CD14-positive monocyte (primary cell): ENCODE data around the gene NUDT22. TPM values are rescaled to one million over a fixed set of nuclear protein-coding genes. Genes with fewer than 3 reads are reported as not detected.

Experiments used
- DNase-seq, 3 donors: peaks; one replicate each; pipeline ENCODE4 v3.0.0-alpha.2; 2011 to 2022
- H2AFZ ChIP-seq: 2 replicates; pipeline ENCODE4 v1.6.0; 2012; ENCODE audit warnings: mild to moderate bottlenecking, low read depth, low read length, inconsistent platforms; ENCODE audit not compliant: insufficient read depth, poor library complexity, severe bottlenecking
- H3K27ac ChIP-seq, 2 donors: 1 replicate in 1 of 2; 2 replicates in 1 of 2; pipeline ENCODE4 v1.5.1; 2012 to 2013; ENCODE audit warnings: low read length in 2 of 2, control low read depth in 1 of 2, inconsistent platforms in 1 of 2, low read depth in 1 of 2, mild to moderate bottlenecking in 1 of 2
- H3K27me3 ChIP-seq, 2 donors: one replicate each; pipeline versions ENCODE4 v1.6.0 to v1.6.1; 2011 to 2013; ENCODE audit warnings: low read length in 2 of 2; ENCODE audit not compliant: control insufficient read depth in 2 of 2, insufficient read depth in 2 of 2
- H3K36me3 ChIP-seq, 2 donors: replicated peaks in 1 of 2; 1 replicate in 1 of 2; 2 replicates in 1 of 2; pipeline versions ENCODE4 v1.5.1 to v1.6.1; 2012 to 2013; ENCODE audit warnings: low read length in 2 of 2, control low read depth in 1 of 2, inconsistent platforms in 1 of 2, mild to moderate bottlenecking in 1 of 2; ENCODE audit not compliant: insufficient read depth in 2 of 2, control insufficient read depth in 1 of 2
- H3K4me1 ChIP-seq, 2 donors: 1 replicate in 1 of 2; 2 replicates in 1 of 2; pipeline versions ENCODE4 v1.5.1 to v1.6.1; 2012 to 2013; ENCODE audit warnings: low read length in 2 of 2, control low read depth in 1 of 2, inconsistent platforms in 1 of 2, mild to moderate bottlenecking in 1 of 2, moderate library complexity in 1 of 2; ENCODE audit not compliant: insufficient read depth in 2 of 2, control insufficient read depth in 1 of 2
- H3K4me2 ChIP-seq: replicated peaks from 2 replicates; pipeline ENCODE3; 2012; ENCODE audit warnings: low read length, moderate library complexity, mild to moderate bottlenecking; ENCODE audit not compliant: poor library complexity, severe bottlenecking; ENCODE audit errors: extremely low read depth
- H3K4me3 ChIP-seq, 3 experiments: fragments of 200-600 bp in 1 of 3; sonication (generic) in 1 of 3; replicated peaks in 1 of 3; 1 replicate in 2 of 3; 2 replicates in 1 of 3; pipeline ENCODE4 v1.5.1; 2011 to 2013; ENCODE audit warnings: low read length in 3 of 3, mild to moderate bottlenecking in 3 of 3, control low read depth in 2 of 3, low read depth in 2 of 3, inconsistent platforms in 1 of 3, moderate library complexity in 1 of 3
- H3K79me2 ChIP-seq: 2 replicates; pipeline ENCODE4 v1.6.0; 2012; ENCODE audit warnings: mild to moderate bottlenecking, control low read depth, inconsistent platforms, low read length, moderate library complexity; ENCODE audit not compliant: insufficient read depth
- H3K9ac ChIP-seq: 2 replicates; pipeline ENCODE4 v1.6.0; 2017; ENCODE audit warnings: low read length, mild to moderate bottlenecking; ENCODE audit not compliant: insufficient read depth, poor library complexity, severe bottlenecking
- H3K9me3 ChIP-seq, 2 donors: replicated peaks in 1 of 2; 1 replicate in 1 of 2; 2 replicates in 1 of 2; pipeline versions ENCODE4 v1.5.1 to v1.6.1; 2012 to 2013; ENCODE audit warnings: low read length in 2 of 2, control low read depth in 1 of 2; ENCODE audit not compliant: control insufficient read depth in 1 of 2, insufficient read depth in 1 of 2
- H4K20me1 ChIP-seq: 2 replicates; pipeline ENCODE4 v1.6.0; 2012; ENCODE audit warnings: mild to moderate bottlenecking, low read length, control low read depth, moderate library complexity; ENCODE audit not compliant: insufficient read depth
- H3K27ac Mint-ChIP-seq, 7 donors: one replicate each; pipeline ENCODE4 v1.8.0; 2020; ENCODE audit warnings: mild to moderate bottlenecking in 7 of 7, mixed read lengths in 7 of 7, moderate library complexity in 6 of 7, inconsistent platforms in 2 of 7
- H3K27me3 Mint-ChIP-seq, 3 donors: one replicate each; pipeline ENCODE4 v1.8.0; 2021 to 2022; ENCODE audit warnings: low read depth in 3 of 3, mild to moderate bottlenecking in 3 of 3, mixed read lengths in 3 of 3, moderate library complexity in 3 of 3, inconsistent platforms in 1 of 3
- H3K36me3 Mint-ChIP-seq, 2 donors: one replicate each; pipeline ENCODE4 v1.8.0; 2020; ENCODE audit warnings: mixed read lengths in 2 of 2, inconsistent platforms in 1 of 2, mild to moderate bottlenecking in 1 of 2
- H3K4me1 Mint-ChIP-seq: one replicate; pipeline ENCODE4 v1.8.0; 2020; ENCODE audit warnings: mild to moderate bottlenecking, mixed read lengths
- H3K4me3 Mint-ChIP-seq, 2 donors: one replicate each; pipeline ENCODE4 v1.8.0; 2020; ENCODE audit warnings: mild to moderate bottlenecking in 2 of 2, mixed read lengths in 2 of 2, moderate library complexity in 1 of 2
- H3K9me3 Mint-ChIP-seq, 7 donors: one replicate each; pipeline ENCODE4 v1.8.0; 2020 to 2022; ENCODE audit warnings: mixed read lengths in 7 of 7, mild to moderate bottlenecking in 6 of 7, moderate library complexity in 6 of 7, inconsistent platforms in 2 of 7
- WGBS: methylation state at CpG from one replicate; pipeline ENCODE4 v1.1.5; 2013; ENCODE audit warnings: missing lambda C conversion rate; ENCODE audit not compliant: insufficient coverage; 5-methylcytosine and 5-hydroxymethylcytosine counted together
- intact Hi-C, 2 donors: fragments of 100-400 bp; cut with micrococcal nuclease; formaldehyde crosslinking; loops; one replicate each; pipeline versions ENCODE4 v1.15.0 to v1.15.1; 2023
- polyA plus RNA-seq, 3 donors: library from polyadenylated mRNA; depleted of rRNA in 1 of 3; unstranded in 2 of 3; stranded (reverse) in 1 of 3; fragments of 300-500 nt in 2 of 3; fragments of >200 nt in 1 of 3; fragmentation: Illumina TruSeq in 2 of 3; gene quantifications; 1 replicate in 2 of 3; 2 replicates in 1 of 3; pipeline ENCODE4 v1.2.3, GENCODE V29; 2012 to 2021
- TF ChIP-seq, protein P1 (sequence below): fragments of 200-600 bp; IDR thresholded peaks from one replicate; pipeline ENCODE4 v1.8.0; 2022; ENCODE audit warnings: antibody characterized with exemption, mild to moderate bottlenecking

Gene NUDT22
- polyA plus RNA-seq, 3 donors, result 47.9 to 86.1 (median 56.1) TPM

GRCh38 chr11:64178203-64178602 lies 47.9 kb upstream of the NUDT22 start:
- DNase-seq, result no peak
- Histone ChIP-seq H3K27ac (no peak overlapping the region), H3K4me3 (no peak overlapping the region), H3K9ac (no peak overlapping the region), H3K79me2 (peaks cover 1% of the 10 kb centered on the region), H3K36me3 (no peaks in the 10 kb centered on the region), H4K20me1 (no peaks in the 10 kb centered on the region), H3K4me1 (peaks cover 12 to 20% of the 10 kb centered on the region in 2 donors), H3K27me3 (no peaks in the 10 kb centered on the region), H3K4me2 (no peak overlapping the region), H2AFZ (no peak overlapping the region), H3K9me3 (peaks cover 0 to 7% of the 10 kb centered on the region in 2 donors)
- intact Hi-C loops, result no loop called here
- Mint-ChIP-seq H3K27me3 (peaks cover 0 to 6% (median 0%) of the 10 kb centered on the region in 3 donors), H3K4me1 (peaks cover 32% of the 10 kb centered on the region), H3K36me3 (peaks cover 0 to 3% of the 10 kb centered on the region in 2 donors), H3K9me3 (peaks cover 0 to 7% (median 3%) of the 10 kb centered on the region in 7 donors), H3K27ac (no peak overlapping the region), H3K4me3 (no peak overlapping the region)
- TF ChIP-seq, protein P1, sequence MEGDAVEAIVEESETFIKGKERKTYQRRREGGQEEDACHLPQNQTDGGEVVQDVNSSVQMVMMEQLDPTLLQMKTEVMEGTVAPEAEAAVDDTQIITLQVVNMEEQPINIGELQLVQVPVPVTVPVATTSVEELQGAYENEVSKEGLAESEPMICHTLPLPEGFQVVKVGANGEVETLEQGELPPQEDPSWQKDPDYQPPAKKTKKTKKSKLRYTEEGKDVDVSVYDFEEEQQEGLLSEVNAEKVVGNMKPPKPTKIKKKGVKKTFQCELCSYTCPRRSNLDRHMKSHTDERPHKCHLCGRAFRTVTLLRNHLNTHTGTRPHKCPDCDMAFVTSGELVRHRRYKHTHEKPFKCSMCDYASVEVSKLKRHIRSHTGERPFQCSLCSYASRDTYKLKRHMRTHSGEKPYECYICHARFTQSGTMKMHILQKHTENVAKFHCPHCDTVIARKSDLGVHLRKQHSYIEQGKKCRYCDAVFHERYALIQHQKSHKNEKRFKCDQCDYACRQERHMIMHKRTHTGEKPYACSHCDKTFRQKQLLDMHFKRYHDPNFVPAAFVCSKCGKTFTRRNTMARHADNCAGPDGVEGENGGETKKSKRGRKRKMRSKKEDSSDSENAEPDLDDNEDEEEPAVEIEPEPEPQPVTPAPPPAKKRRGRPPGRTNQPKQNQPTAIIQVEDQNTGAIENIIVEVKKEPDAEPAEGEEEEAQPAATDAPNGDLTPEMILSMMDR, result no peak
- no CpG with 5 or more reads among the region's 1 CpG for WGBS

DNA sequence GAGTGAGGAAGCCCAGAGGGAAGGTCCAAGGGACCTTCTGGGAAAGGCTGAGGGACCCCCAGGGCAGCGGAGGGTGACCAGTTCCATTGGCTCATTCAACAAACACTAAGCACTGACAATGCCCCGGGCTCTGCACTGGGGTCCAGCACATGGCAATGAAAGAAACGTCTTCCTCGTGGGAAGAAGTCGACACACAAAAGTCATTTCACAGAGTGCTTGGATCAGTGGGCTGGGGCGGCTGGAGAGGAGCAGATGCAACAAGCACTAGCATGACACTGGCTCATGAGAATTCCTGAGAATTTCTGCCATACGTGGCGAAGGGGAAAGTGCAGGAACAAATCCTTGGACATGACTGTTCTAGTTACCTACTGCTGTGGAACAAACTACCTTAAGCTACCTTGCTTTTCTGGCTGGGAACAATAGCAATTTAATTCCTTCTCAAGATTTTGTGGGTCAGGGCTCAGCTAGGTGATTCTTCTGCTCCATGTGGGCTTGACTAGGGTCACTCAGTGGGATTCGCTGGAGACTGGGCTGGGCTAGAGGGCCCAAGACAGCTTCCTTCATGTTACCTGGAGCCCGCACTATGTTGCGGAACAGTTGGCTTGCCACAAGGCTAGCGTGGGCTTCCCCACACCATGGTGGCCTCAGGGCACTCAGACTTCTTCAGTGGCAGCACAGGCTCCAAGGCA lies 47.0 kb upstream of the NUDT22 start:
- DNase-seq, result no peak
- Histone ChIP-seq H3K9ac (no peak overlapping the region), H3K79me2 (peaks cover 10% of the 10 kb centered on the region), H3K27ac (no peak overlapping the region), H3K27me3 (no peaks in the 10 kb centered on the region), H4K20me1 (no peaks in the 10 kb centered on the region), H3K4me3 (no peak overlapping the region), H2AFZ (no peak overlapping the region), H3K36me3 (no peaks in the 10 kb centered on the region), H3K4me1 (peaks cover 21 to 27% of the 10 kb centered on the region in 2 donors), H3K9me3 (no peaks in the 10 kb centered on the region), H3K4me2 (no peak overlapping the region)
- peaks cover 0 to 6% (median 0%) of the 10 kb centered on the region in 3 donors for H3K27me3 Mint-ChIP-seq
- H3K27ac Mint-ChIP-seq, result peak overlapping the region in 1 of 7 donors; percentile 76
- H3K36me3 Mint-ChIP-seq, result peaks cover 0 to 3% of the 10 kb centered on the region in 2 donors
- intact Hi-C loops, result no loop called here
- WGBS, result 93% methylated on average over 12 of the region's 12 CpGs
- TF ChIP-seq, protein P1, result no peak
- no peak overlapping the region for H3K4me3 Mint-ChIP-seq
- peaks cover 0 to 1% (median 0%) of the 10 kb centered on the region in 7 donors for H3K9me3 Mint-ChIP-seq
- peaks cover 41% of the 10 kb centered on the region for H3K4me1 Mint-ChIP-seq
